GM19467 (cell line): ENCODE measurements around the gene CABLES1.

Experiments used
- ATAC-seq: cut with Tn5 transposase; IDR thresholded peaks from one replicate; pipeline ENCODE4 v1.9.1; 2021; ENCODE audit warnings: mild to moderate bottlenecking, moderate library complexity; ENCODE audit not compliant: unreplicated experiment

Gene CABLES1

GRCh38 chr18:23165271-23166068 lies 30.2 kb downstream of the CABLES1 start:
- ATAC-seq: no peak

- ATAC-seq: no peak
Observed at GRCh38 chr18:23166891-23167541, 31.7 kb downstream of the CABLES1 start.

- no peak for ATAC-seq
Observed at GRCh38 chr18:23169673-23170044, 34.4 kb downstream of the CABLES1 start.

- no peak for ATAC-seq
Observed at GRCh38 chr18:23170137-23170536, 34.9 kb downstream of the CABLES1 start.

- ATAC-seq: no peak
Observed at GRCh38 chr18:23171581-23172156, 36.4 kb downstream of the CABLES1 start.

- no peak for ATAC-seq
Observed at GRCh38 chr18:23172591-23173380, 37.5 kb downstream of the CABLES1 start.

- ATAC-seq: no peak
Observed at GRCh38 chr18:23173912-23174311, 38.6 kb downstream of the CABLES1 start.

- no peak for ATAC-seq
Observed at GRCh38 chr18:23176701-23177432, 41.6 kb downstream of the CABLES1 start.

- ATAC-seq: no peak
Observed at GRCh38 chr18:23177433-23178072, 42.3 kb downstream of the CABLES1 start.

- no peak for ATAC-seq
Observed at GRCh38 chr18:23178201-23178600, 42.9 kb downstream of the CABLES1 start.

- ATAC-seq: no peak
Observed at GRCh38 chr18:23178661-23179081, 43.4 kb downstream of the CABLES1 start.

- ATAC-seq: no peak
Observed at GRCh38 chr18:23179416-23179815, 44.1 kb downstream of the CABLES1 start.

GRCh38 chr18:23181547-23181946 lies 46.3 kb downstream of the CABLES1 start:
- ATAC-seq: no peak

GRCh38 chr18:23182606-23183005 lies 47.3 kb downstream of the CABLES1 start:
- ATAC-seq: no peak

GRCh38 chr18:23183411-23184150 lies 48.3 kb downstream of the CABLES1 start:
- ATAC-seq: no peak

GRCh38 chr18:23186781-23187180 lies 51.5 kb downstream of the CABLES1 start:
- no peak for ATAC-seq

- ATAC-seq: no peak
Observed at GRCh38 chr18:23188068-23188760, 52.9 kb downstream of the CABLES1 start.

- no peak for ATAC-seq
Observed at GRCh38 chr18:23189099-23189498, 53.8 kb downstream of the CABLES1 start.
